Measurements from ENCODE around the gene SPON1.

- no peak for TF ChIP-seq CTCF (conservative IDR thresholded peaks at IDR 0.05; ENCODE audit: low read length)
- no peak for TF ChIP-seq EZH2phosphoT487 (IDR thresholded peaks at IDR 0.05; ENCODE audit: borderline replicate concordance)
Observed at GRCh38 chr11:13999704-14000103, 37.2 kb downstream of the SPON1 start.

Data from Loucy (cell line).